Erythroblast (primary cell): Measurements from ENCODE around the gene WNK1.

ENCODE experiments used
- GATA1 ChIP-seq: IDR thresholded peaks from 2 replicates; pipeline ENCODE4 v1.6.1; 2011; ENCODE audit warnings: low read depth, mild to moderate bottlenecking, control low read depth, low read length, moderate library complexity
- POLR2A ChIP-seq: IDR thresholded peaks from 2 replicates; pipeline ENCODE4 v1.6.1; 2011; ENCODE audit warnings: mild to moderate bottlenecking, low read length

DNA sequence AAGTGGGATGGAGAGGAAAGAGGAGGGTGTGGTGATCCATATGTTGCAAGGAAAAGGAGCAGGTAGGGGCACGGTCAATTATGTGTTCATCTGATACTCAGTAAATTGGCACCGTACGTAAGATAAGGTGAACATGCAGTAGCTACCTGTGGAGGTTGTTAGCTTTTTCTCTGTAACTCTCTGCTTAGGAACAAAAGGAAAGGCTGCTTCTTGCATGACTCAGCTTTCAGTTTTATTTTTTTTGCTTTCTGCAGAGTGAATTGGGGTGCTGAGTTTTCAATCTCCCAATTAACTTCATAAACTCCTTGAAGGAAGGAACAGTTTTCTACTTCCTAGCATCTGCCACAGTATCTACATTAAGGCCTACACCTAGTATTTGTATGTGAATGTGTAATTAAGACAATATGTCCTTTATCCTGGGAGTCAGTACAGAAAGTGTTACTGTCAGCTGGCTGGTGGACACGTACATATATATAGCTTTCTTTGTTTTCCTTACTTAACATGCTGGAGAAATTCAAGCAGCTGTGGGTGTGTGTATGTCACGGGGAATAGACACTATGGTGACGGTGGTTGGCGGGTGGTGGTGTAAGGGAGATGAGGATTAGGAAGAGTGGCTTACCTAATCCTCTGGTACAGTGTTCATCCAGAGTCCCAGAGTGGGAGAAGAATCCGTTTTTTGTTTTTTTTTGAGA is 40.1 kb upstream of the WNK1 start:
- TF ChIP-seq GATA1 = no peak
- no peak for TF ChIP-seq POLR2A
